ENCODE data around the gene SLMAP.
A peak's percentile ranks its signal among the peaks of the same experiment; 100 is the strongest.
"Not testable (repeated sequence)": the region's sequence is repeated elsewhere in the genome, so short reads cannot be mapped to it uniquely, and the experiment has no call there.

SLMAP gene

DNA sequence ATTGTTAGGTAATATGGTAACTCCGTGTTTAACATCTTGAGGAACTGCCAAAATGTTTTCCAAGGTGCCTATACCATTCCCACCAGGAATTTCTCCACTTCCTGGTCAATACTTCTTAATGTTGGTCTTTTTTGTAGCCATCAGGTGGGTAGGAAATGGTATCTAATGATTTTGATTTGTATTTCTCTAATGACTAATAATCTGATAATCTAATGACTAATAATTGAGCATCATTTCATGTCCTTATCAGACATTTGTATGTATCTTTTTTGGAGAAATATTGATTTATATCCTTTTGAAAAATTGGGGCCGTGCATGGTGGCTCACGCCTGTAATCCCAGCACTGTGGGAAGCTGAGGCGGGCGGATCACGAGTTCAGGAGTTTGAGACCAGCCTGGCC, 38.8 kb downstream of the SLMAP start:
- Mint-ChIP-seq H3K9me3 (no peaks in the 10 kb centered on the region), H3K36me3 (ENCODE audit: low read depth) (peaks cover 3% of the 10 kb centered on the region), H3K4me3 (no peak overlapping the region), H3K27ac (no peak overlapping the region), H3K4me1 (ENCODE audit: low read depth) (peaks cover 54% of the 10 kb centered on the region), H3K27me3 (no peaks in the 10 kb centered on the region)
- no peak for DNase-seq

DNA sequence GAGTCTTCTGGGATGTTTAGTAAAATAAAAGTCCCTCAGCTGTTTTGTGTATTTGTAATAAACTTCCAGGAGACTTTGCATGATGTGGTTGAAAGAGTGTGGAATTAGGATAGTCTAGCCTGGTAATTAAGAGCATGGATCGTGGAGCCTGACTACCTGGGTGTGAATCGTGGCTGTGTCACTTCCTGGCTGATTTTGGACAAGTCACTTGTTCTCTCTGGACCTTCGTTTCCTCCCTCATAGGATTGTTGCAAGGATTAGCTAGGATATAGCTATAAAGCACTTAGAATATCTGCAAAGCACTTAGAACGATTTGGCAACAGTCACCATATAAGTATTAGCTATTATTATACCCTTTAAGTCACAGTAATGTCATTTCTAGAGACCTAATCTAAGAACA, 40.2 kb downstream of the SLMAP start:
- peaks cover 53% of the 10 kb centered on the region for H3K4me1 Mint-ChIP-seq (ENCODE audit: low read depth)
- H3K27ac Mint-ChIP-seq, result no peak overlapping the region
- H3K4me3 Mint-ChIP-seq, result no peak overlapping the region
- no peaks in the 10 kb centered on the region for H3K9me3 Mint-ChIP-seq
- DNase-seq, result no peak
- peaks cover 5% of the 10 kb centered on the region for H3K36me3 Mint-ChIP-seq (ENCODE audit: low read depth)
- no peaks in the 10 kb centered on the region for H3K27me3 Mint-ChIP-seq

DNA sequence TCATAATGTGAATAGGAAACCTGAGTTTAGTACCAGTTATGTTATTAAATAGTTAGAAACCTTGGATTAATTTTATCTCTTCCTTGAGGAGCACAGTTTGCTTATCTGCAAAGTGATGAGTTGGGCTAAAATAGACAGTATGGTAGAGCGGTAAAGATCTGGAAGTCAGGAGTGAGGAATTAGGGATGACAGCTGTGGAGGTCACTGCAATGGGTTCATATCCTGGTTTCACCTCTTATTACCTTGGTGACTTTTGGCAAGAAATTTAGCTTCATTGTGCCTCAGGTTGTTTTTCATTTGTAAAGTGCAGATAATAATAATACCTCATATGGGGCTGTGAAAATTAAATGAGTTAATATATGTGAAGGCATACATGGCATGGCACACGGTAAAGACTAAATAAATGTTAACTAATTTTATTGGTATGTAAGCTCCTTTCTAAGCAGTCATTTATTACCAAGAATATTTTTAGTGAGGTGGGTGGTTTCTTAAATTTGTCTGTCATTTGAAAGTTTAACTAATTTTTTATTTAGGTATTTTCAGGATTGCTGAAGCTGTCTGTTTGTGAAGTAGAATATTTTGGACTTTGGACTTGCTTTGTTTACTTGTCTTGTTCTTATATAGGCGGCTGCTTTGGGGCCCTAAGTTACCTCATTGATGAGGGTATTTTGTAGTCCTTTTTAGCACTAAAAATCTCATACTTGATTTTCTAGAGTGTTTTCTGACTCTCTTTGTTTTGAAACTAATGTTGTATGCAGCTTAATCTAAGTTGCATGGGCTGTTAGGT, 41.8 kb downstream of the SLMAP start:
- no peak overlapping the region for H3K4me3 Mint-ChIP-seq
- H3K9me3 Mint-ChIP-seq, result no peaks in the 10 kb centered on the region
- no peak for DNase-seq
- peaks cover 5% of the 10 kb centered on the region for H3K36me3 Mint-ChIP-seq (ENCODE audit: low read depth)
- peaks cover 59% of the 10 kb centered on the region for H3K4me1 Mint-ChIP-seq (ENCODE audit: low read depth)
- no peak overlapping the region for H3K27ac Mint-ChIP-seq
- no peaks in the 10 kb centered on the region for H3K27me3 Mint-ChIP-seq

DNA sequence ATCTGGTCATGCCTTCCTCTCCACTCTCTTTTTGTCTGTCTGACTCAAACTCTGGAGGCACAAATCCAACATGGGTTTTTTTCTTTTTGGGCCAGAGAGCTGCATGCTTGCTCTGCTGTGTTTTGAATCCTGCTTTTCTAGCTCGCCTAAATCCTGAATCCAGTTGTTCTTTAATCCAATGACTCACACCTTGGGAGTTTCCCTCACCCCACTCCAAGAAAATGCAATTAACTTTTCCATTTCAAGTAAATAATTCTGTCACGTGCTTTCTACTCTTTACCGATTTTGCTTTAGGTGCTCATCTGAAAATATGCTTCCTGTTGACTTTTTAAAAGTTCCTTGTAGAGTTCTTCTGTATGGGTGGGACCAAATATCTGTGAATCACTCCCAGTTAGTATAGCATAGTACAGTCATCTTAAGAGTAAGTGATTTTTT, 47.6 kb downstream of the SLMAP start:
- no peaks in the 10 kb centered on the region for H3K9me3 Mint-ChIP-seq
- H3K27ac Mint-ChIP-seq, result peak overlapping the region; percentile 75
- H3K36me3 Mint-ChIP-seq (ENCODE audit: low read depth), result peaks cover 2% of the 10 kb centered on the region
- H3K27me3 Mint-ChIP-seq, result no peaks in the 10 kb centered on the region
- H3K4me1 Mint-ChIP-seq (ENCODE audit: low read depth), result peaks cover 74% of the 10 kb centered on the region
- H3K4me3 Mint-ChIP-seq, result peak overlapping the region; percentile 41
- DNase-seq, result no peak

DNA sequence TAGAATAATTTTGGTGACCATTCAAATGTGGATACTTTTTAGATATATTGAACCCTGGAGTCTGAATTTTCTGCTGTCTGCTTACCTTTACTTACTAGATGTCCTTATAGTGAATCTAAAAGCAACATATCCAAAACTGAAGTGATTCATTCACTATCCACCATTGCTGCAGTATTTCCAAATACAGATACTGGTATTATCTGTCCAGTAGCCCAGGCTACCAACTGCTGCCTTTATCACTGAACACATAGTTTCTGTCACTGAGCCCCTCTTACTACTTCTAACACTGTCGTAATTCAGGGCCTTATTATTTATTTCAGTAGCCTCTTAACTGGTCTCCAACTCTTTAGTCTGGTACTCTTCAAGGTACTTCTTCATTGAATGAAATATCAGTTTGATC, 49.2 kb downstream of the SLMAP start:
- Mint-ChIP-seq H3K9me3 (no peaks in the 10 kb centered on the region), H3K27me3 (no peaks in the 10 kb centered on the region), H3K4me1 (ENCODE audit: low read depth) (peaks cover 77% of the 10 kb centered on the region), H3K4me3 (no peak overlapping the region), H3K27ac (peak overlapping the region; percentile 84), H3K36me3 (ENCODE audit: low read depth) (peaks cover 2% of the 10 kb centered on the region)
- DNase-seq, result no peak

DNA sequence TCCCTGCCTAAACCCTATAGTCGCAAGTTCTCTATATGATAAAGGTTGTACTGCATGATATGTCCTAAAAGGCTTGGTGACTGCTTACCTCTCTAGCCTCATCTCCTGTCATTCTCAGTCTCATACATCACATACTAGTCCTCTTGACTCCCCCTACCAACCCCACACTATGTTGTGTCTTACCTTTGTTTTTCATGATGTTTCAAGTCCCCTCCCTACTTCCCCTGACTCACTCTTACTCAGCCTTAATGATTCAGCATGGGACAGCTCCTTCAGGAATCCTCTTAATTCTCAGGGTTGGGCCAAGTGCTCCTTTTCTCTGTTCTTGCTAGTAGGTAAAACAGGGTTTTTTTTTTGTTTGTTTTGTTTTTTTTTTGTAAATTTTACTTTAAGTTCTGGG, 49.6 kb downstream of the SLMAP start:
- Mint-ChIP-seq H3K27ac (peak overlapping the region; percentile 84), H3K27me3 (no peaks in the 10 kb centered on the region), H3K36me3 (ENCODE audit: low read depth) (peaks cover 2% of the 10 kb centered on the region), H3K9me3 (no peaks in the 10 kb centered on the region), H3K4me1 (ENCODE audit: low read depth) (peaks cover 76% of the 10 kb centered on the region), H3K4me3 (no peak overlapping the region)
- no peak for DNase-seq

DNA sequence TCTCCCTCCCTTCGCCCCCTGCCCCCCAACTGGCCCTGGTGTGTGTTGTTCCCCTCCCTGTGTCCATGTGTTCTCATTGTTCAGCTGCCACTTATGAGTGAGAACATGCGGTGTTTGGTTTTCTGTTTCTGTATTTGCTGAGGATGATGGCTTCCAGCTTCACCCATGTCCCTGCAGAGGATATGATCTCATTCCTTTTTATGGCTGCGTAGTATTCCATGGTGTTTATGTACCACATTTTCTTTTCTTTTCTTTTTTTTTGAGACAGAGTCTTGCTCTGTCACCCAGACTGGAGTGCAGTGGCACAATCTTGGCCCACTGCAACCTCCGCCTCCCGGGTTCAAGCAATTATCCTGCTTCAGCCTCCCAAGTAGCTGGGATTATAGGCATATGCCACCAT, 50.1 kb downstream of the SLMAP start:
- not testable (repeated sequence) for DNase-seq

DNA sequence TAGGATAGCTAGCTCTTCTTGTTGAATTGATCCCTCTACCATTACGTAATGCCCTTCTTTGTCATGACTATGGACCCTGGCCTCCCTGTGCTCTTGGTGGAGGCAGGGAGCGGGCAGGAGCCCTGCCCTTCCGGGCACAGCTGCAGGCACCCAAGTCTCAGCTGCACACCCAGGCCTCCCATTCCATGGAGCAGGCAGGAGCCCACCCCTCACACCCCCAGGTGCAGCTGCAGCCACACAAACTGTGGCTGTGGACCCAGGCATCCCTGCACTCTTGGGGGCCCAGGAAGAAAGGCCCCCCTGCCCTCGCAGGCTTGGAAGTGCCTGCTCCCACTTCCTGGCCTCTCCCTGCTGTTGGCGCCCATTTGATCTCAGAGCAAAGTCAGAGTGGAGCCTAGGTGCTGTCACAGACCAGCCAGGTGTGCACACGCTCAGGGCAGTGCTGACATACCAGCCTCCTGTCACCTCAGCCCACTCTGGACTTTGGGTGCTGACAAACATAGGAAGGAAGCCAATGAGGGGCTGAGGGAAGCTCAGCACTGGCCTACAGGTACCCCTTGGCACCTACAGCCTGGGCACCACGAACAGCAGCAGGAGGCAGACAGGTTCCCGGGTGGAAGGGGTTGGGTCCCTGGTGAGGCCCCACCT, 53.0 kb downstream of the SLMAP start:
- Mint-ChIP-seq H3K27ac (no peak overlapping the region), H3K4me3 (no peak overlapping the region), H3K27me3 (no peaks in the 10 kb centered on the region), H3K36me3 (ENCODE audit: low read depth) (peaks cover 9% of the 10 kb centered on the region), H3K9me3 (no peaks in the 10 kb centered on the region), H3K4me1 (ENCODE audit: low read depth) (peaks cover 59% of the 10 kb centered on the region)
- no peak for DNase-seq

More for the DNA sequence above, 50.1 kb downstream of the SLMAP start:
- not testable (repeated sequence) for H3K4me3 Mint-ChIP-seq; H3K27me3 Mint-ChIP-seq; H3K36me3 Mint-ChIP-seq (ENCODE audit: low read depth); H3K9me3 Mint-ChIP-seq
- peak overlapping the region; percentile 84 for H3K27ac Mint-ChIP-seq
- H3K4me1 Mint-ChIP-seq (ENCODE audit: low read depth), result peaks cover 76% of the 10 kb centered on the region

DNA sequence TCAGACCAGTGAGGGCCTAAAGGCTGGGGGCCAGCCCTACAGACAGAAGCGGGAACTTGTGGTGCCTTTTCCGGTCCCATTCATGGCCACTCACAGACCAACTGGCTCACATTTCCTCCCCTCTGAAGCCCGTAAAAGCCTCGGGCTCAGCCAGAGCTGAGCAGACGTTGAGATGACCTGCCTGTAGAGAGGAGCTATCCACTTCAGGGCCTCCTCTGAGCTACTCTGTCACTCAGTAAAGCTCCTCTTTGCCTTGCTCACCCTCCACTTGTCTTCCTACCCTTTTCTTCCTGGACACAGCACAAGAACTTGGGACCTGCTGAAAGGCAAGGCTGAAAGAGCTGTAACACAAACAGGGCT, 53.5 kb downstream of the SLMAP start:
- Mint-ChIP-seq H3K4me1 (ENCODE audit: low read depth) (peaks cover 58% of the 10 kb centered on the region), H3K4me3 (no peak overlapping the region), H3K36me3 (ENCODE audit: low read depth) (peaks cover 9% of the 10 kb centered on the region), H3K27ac (no peak overlapping the region), H3K9me3 (no peaks in the 10 kb centered on the region), H3K27me3 (no peaks in the 10 kb centered on the region)
- no peak for DNase-seq

DNA sequence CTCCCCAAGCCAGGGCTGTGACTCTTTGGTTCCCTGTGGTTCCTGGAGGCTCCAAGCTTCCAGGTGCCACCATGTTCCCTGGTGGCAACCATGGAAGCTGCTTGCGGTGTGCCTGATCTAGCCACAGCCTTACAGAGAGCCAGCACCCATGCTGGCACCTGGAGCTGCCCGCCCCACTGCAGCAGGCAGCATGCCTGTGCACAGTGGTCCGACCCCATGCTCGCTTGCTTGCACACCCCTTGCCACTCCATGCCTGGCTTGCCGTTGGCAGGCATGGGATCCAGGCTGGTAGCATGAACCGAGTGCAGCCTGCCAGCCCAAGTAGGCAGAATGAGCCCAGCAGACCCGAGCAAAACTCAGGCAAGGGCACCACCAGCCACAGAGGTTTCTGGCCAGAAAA, 53.9 kb downstream of the SLMAP start:
- no peak overlapping the region for H3K27ac Mint-ChIP-seq
- H3K36me3 Mint-ChIP-seq (ENCODE audit: low read depth), result peaks cover 9% of the 10 kb centered on the region
- H3K27me3 Mint-ChIP-seq, result no peaks in the 10 kb centered on the region
- peaks cover 58% of the 10 kb centered on the region for H3K4me1 Mint-ChIP-seq (ENCODE audit: low read depth)
- H3K4me3 Mint-ChIP-seq, result no peak overlapping the region
- DNase-seq, result no peak
- H3K9me3 Mint-ChIP-seq, result no peaks in the 10 kb centered on the region

DNA sequence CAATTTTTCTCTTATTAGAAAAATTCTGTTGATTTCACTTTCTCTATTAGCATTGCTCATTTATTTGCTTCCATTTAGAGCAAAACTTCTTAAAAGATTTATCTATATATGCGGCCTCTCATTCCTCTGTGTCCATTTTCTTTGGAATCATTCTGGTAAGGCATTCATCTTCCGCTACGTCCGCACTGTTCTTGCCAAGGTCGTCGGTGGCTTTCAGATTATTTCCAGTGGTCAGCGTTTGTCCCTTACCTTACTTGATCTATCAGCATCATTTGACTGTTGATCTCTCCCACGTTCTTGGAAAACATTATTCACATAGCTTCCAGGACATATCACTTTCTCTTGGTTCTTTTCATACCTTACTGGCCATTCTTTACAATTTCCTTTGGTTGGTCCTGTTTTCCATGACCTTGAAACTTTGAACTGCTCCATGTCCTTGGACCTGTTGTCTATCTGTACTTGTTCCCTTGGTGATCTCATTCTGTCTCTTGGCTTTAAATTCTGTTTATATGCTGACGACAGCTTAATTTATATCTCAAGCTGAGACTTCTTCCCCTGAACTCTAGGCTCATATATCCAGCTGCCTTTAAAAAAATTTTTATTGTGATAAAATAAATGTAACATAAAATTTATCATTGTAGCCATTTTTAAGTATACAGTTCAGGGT, 54.5 kb downstream of the SLMAP start:
- H3K27me3 Mint-ChIP-seq, result no peaks in the 10 kb centered on the region
- H3K4me1 Mint-ChIP-seq (ENCODE audit: low read depth), result peaks cover 56% of the 10 kb centered on the region
- no peaks in the 10 kb centered on the region for H3K9me3 Mint-ChIP-seq
- no peak overlapping the region for H3K4me3 Mint-ChIP-seq
- H3K36me3 Mint-ChIP-seq (ENCODE audit: low read depth), result peaks cover 9% of the 10 kb centered on the region
- no peak for DNase-seq
- H3K27ac Mint-ChIP-seq, result no peak overlapping the region

DNA sequence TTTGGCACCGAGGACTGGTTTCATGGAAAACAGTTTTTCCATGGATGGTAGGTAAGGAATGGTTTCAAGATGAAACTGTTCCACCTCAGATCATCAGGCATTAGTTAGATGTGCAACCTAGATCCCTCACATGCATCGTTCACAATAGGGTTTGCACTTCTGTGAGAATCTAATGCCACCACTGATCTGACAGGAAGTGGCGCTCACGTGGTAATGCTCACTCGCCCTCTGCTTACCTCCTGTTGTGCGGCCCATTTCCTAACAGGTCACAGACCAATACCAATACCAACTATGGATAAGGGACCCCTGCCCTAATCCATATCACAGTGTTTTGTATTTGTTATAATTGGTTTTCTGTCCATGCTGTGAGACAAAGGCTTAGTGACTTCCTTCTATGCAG, 58.9 kb downstream of the SLMAP start:
- no peaks in the 10 kb centered on the region for H3K27me3 Mint-ChIP-seq
- H3K27ac Mint-ChIP-seq, result no peak overlapping the region
- peaks cover 11% of the 10 kb centered on the region for H3K36me3 Mint-ChIP-seq (ENCODE audit: low read depth)
- H3K4me3 Mint-ChIP-seq, result no peak overlapping the region
- DNase-seq, result no peak
- no peaks in the 10 kb centered on the region for H3K9me3 Mint-ChIP-seq
- peaks cover 49% of the 10 kb centered on the region for H3K4me1 Mint-ChIP-seq (ENCODE audit: low read depth)

DNA sequence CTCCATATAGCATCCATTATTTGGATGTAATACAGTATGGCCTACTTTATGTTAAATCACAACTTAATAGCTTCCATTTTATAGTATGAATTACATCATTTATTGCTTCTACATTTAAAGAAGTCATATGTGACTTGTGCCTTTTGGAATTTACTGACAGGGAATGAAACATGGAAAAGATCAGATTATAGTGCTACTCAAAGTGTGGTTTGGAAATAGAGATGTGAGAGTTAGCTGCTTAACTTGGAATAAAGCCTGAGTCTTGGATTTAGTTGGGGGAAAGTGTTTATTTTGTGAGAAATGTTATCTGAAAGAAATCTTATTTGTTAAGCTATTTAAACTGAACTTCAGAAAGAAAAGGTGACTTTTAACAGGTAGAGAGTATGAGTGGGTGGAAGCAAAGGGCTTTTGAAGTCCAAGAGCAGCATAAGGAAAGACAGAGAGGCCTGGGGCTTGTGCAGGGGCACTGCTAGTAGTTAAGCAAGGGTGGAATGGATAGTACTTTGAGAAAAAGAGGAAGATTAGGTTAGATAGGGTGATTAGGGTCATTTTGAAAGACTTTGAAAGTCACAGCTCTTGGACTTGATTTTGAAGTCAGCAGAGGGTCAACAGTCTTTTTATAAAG, 60.5 kb downstream of the SLMAP start:
- Mint-ChIP-seq H3K9me3 (no peaks in the 10 kb centered on the region), H3K4me3 (no peak overlapping the region), H3K36me3 (ENCODE audit: low read depth) (peaks cover 11% of the 10 kb centered on the region), H3K27ac (no peak overlapping the region), H3K27me3 (no peaks in the 10 kb centered on the region), H3K4me1 (ENCODE audit: low read depth) (peaks cover 47% of the 10 kb centered on the region)
- no peak for DNase-seq

DNA sequence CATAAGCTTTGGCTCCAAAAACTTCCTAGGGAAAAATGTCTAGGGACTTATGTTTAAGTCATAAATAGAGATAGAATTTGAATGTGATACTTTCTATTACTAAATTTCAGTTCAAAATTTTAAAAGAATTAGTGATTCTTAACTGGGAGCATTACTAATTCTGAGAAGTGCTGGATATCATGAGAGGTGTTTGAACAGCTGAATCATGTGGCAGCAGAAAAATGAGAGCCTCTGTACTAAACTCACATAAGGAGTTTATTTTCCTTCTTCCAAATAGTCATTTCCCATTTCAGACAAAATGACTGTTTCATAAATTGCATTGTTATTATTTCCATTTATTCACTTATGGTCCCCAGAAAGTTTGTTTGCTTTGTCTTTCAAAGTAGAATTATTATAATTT, 62.7 kb downstream of the SLMAP start:
- Mint-ChIP-seq H3K36me3 (ENCODE audit: low read depth) (peaks cover 2% of the 10 kb centered on the region), H3K27ac (no peak overlapping the region), H3K9me3 (no peaks in the 10 kb centered on the region), H3K4me1 (ENCODE audit: low read depth) (peaks cover 47% of the 10 kb centered on the region), H3K4me3 (no peak overlapping the region), H3K27me3 (no peaks in the 10 kb centered on the region)
- no peak for DNase-seq

DNA sequence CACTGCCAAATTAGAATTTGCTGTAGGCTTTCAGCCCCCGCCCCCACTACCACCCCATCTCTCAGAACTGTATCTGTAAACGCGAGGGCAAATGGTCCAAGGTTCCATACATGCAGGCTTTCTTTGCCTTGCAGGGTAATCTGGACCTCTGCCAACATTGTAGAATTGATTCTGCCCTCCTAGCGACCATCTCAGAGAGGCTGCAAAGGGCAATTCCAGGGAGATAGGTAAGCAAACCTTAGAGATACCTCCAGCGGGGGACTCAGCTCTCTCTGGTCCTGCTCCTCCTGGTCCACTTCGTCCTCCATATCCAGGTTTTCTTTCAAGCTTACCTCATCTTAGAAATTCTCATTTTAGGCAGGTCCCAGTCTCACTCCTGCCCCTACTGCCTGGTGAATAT, 64.4 kb downstream of the SLMAP start:
- Mint-ChIP-seq H3K9me3 (no peaks in the 10 kb centered on the region), H3K36me3 (ENCODE audit: low read depth) (peaks cover 2% of the 10 kb centered on the region), H3K27ac (no peak overlapping the region), H3K27me3 (no peaks in the 10 kb centered on the region), H3K4me3 (no peak overlapping the region), H3K4me1 (ENCODE audit: low read depth) (peaks cover 47% of the 10 kb centered on the region)
- DNase-seq, result no peak
